T-helper 9 cell (primary cell): ENCODE results near the gene MUSTN1.

ENCODE experiments used
- DNase-seq: peaks from one replicate; pipeline ENCODE4 v3.0.0-alpha.2; 2020

MUSTN1 gene

GRCh38 chr3:52783211-52783555 lies 51.6 kb downstream of the MUSTN1 start:
- no peak for DNase-seq
